NCI-H526 (cell line): ENCODE results near the gene LSM14B.

Source experiments
- DNase-seq, 2 experiments: peaks; one replicate each; lab custom pipeline; 2025; lab: John Stamatoyannopoulos, UW

The LSM14B gene

DNA sequence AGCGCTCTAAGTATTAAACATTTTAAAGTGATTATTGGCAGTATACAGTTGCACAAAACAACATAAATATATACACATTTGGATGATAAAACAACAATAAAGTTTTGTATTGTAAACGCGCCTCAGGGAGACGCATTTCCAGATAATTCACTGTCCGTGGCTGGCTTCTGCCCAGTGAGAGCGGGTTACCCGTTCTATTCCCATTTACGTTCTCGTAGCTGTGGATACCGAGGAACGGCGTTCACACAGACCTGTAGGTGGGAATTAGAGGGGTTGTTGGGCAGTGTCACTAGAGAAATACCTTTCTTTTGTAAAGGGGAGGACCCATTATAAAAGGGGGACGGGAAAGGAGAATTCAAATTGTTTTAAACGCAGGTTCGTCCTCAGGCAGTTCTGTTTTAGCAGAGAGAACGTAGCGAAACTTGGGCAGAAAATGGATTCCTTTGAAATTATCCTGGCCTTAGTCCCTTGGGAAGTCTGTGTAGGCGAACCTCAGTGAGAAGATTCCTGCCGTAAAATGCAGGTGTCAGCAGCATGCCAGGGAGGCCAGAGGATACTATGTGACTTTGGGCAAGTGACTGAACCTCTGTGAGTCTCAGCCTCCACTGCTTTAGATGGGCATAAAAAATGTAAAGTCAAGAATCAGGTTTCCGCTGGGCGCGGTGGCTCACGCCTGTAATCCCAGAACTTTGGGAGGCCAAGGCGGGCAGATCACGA is 61.3 kb downstream of the LSM14B start:
- DNase-seq, result peak in 1 of 2 experiments; percentile 3
